ENCODE results near the gene TMEM132C. TPM values are rescaled to one million over a fixed set of nuclear protein-coding genes. Genes with fewer than 3 reads are reported as not detected.

Gene TMEM132C
- polyA plus RNA-seq, 12 donors: 0.84 to 35.0 (median 1.8) TPM; not detected in 2

DNA sequence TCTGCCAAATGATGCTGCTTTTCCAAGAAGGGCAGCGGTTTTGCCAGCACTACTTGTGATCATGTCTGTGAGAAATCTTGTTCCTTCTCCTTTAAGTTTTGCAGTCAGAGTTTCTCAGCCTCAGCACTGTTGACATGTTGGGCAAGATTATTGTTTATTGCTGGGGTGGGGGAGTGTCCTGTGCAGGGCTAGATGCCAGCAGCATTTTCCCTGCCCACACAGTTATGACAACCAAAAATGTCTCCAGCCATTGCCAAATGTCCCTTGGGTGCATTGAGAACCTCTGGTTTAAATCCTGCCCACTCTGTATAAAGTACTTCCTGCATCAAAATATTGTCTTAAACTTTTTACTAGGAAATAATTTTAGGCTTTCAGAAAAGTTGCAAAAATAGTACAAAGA lies 20.0 kb downstream of the TMEM132C start:
- no peak for DNase-seq

DNA sequence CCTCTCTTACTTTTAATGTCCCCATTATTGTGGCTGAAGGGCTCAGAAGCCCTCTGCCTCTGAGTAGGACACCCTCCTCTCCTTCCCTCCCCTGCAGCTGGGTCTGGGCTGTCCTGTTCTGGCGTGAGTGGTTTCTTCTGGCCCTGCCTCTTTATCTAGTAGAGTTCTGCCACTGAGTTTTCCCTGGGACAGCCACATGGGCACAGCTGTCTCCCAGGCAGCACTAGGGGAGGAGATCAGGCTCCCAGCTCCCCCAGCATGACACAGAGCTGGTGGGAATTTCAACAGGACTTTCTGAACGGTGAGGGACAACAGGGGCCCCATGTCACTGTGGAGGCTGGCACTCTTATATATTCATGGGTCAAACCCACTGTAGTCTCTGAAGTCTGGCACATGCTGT lies 21.4 kb downstream of the TMEM132C start:
- DNase-seq: no peak

DNA sequence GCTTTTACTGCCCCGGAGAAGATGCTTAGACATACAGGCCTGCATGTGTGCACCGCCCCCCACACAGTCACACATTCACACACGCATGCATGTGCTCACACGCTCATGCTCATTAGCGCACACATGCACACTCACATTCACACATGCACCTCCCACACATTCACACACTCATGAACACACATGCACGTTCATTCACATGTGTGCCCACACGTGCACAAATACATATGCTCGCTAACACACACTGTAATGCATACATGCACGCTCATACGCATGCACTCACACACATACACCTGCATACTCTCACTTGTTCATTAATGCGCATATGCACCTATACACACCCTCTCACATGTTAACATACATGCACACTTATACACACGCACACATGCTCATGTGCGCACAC lies 21.9 kb downstream of the TMEM132C start:
- no peak for DNase-seq

DNA sequence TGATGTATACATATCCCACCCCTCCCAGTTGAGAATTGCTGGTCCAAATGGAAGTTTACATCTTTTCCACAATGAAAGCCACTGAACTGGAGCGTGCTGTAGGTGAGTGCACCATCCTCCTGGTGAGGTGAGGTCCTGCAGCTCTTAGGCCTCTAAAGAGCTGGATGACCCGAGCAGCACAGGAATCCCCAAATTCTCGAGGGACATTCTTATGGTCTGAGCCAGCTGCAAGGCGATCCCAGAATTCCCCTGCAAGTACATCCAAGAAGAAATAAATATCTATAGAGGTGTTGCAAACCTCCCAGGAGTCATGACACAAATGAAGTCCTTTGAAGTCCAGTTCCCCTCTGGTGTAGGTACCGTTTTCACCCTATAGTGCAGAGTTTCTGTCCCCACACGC lies 24.0 kb downstream of the TMEM132C start:
- no peak for DNase-seq

DNA sequence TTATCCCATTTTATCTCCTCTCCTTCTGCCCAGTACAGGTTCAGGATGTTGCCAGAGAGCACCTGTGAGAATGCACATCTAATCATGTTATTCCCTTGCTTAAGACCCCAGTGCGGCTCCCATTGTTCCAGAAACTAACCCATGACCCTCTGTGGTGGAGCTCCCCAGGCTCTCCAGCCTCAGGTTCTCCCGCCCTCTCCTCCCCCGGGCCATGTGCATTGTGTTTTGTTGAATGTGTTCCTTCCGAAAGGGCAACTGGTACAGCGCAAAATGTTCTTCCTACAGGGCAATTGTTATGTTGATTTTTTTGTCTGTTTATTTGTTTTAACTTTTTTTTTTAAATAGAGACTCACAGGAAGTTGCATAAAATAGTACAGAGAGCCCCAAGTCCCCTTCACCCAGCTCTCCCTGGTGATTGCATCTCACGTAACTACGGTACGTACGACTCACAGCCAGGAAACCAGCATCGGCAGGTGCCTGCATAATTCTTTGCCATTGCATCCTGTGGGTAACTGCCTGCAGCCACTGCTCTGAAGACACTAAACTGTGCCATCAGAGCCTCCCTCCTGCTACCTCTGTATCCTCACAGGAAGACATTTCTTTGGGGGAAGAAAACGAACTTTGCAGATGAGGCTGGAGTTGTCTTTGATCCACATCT lies 31.2 kb downstream of the TMEM132C start:
- DNase-seq: no peak

DNA sequence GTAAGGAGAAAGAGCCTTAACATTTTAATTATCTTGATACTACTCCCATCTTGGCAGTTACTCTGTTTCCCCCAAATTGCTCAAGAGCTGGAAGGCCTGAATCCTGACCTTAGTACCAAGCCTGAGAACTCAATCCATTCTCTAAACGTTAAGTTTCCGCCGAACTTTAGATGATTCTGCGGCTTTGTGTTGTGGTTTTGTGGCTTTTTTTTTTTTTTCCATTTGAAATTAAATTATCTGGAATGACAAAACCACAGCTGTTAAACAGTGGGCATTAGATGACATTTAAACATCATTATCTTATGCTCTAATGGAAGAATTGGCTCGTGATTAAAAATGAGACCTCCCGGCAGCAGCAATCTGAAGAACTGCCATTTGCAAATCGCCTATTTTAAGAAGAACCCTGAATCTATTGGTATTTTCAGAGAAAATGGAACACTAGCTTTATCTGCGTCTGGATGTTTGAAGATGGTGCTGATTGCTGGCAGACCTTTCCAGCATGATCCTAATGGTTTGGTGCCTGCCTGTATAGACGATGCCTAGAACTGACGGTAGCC lies 38.4 kb downstream of the TMEM132C start:
- DNase-seq: no peak

DNA sequence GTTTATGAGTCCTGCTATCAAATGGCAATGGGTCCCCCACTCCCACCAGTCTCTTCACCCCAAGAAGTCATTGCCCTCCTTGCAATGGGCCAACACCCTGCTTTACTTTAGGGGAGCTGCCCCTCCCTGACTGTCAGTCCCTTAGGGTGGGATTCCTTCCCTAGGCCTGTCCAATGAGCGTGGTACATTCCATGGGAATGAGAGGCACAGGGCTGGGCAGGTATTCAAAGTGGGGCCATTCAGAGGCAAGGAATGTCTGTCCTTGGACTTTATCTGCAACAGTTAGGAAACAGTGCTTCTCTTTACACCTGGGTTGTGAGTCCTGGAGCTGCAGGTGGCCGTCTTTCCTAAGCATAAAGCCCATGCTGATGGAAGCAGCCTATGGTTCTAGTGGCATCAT lies 40.8 kb downstream of the TMEM132C start:
- DNase-seq: no peak

DNA sequence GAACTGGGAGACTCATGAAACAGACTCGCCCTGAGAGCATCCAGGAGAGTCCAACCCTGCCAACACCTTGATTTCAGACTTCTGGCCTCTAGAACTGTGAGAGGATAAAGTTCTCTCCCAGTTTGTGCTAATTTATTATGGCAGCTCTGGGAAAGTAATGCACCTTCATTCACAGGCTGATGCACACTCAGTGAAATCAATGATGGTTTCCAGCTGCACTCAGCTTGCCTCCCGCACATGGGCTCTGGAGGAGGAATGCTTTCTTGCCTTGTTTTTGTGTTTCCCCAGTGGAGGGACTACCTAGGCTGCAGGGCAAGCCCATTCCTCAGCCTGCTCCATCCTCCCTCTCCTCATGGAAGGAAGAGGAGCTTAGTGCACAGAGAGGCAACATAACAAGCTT lies 45.7 kb downstream of the TMEM132C start:
- DNase-seq: no peak

DNA sequence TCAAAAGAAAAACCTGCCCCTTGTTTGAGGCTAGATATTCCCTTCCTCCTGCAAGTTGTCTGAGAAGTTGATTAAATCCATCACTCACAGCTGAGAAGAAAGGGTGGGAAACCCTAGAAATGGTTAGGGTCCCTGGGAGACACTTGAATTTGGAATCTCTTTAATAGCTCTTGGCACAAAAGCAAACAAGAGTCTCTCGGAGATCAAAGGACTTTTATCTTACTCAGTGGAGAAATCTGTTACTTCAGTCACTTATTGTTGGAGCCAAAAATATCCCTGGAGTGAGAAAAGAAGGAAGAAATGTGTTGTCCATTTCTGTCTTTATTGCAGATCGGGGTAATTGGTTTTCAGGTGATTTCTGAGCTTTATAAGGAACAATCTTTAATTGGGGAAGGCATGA lies 47.0 kb downstream of the TMEM132C start:
- DNase-seq: no peak

DNA sequence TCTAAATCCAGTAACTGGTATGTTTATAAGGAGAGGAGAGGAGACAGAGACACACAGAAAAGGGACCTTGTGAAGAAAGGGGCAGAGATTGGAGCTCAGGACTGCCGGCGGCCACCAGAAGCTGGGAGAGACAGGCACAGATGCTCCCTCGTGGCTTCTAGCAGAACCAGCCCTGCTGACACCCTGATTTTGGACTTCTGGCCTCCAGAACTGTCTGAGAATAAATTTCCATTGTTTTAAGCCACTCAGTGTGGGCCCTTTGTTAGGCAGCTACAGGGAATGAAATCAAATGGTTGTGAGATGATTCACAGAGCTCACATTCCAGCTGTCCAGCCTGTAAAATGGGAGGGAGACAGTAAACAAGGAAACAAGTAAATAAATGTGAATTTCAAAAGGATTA lies 47.6 kb downstream of the TMEM132C start:
- DNase-seq: no peak

DNA sequence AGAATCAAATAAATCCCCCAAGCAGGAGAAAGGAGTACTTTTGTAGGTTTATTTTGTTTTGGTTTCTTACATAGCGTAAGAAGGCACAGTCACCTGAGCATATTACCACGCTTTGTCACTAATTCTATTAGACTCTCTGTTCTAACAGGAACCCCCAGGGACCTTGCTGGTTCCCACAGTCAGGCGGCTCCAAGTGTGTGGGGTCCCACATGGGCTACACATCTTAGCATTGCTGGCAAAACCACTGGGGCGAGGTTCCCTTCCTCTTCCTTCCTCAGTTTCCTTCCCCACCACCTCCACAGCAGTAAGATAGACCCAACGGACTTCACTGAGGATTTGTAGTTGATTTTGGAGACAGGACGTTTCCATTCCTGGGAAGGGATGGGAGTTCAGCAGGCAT lies 49.1 kb downstream of the TMEM132C start:
- DNase-seq: no peak

DNA sequence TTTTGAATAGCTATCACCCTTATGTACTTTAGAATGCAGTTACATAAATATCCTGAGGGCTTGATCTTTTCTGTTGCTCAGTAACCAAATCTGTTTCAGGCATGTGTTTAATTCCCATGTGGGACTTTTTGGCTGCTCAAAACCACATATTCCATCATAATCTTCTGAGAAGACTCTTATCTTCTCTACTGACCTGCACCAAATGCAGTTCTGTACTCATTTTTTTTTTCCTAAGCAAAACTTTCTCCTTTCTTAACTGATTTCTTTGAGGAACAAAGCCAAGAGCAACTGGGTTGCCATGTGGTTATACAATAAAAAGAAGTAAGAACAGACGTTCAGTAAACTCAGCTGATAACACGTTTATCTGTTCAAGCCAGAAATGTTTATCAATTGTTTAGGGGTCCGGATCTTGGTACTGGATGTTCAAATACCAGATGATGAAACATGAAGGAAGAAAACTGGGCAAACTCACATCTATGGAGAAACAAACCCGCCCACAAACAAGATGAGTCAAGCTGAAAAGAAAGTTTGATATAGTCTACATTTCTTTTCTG lies 50.1 kb downstream of the TMEM132C start:
- DNase-seq: no peak

DNA sequence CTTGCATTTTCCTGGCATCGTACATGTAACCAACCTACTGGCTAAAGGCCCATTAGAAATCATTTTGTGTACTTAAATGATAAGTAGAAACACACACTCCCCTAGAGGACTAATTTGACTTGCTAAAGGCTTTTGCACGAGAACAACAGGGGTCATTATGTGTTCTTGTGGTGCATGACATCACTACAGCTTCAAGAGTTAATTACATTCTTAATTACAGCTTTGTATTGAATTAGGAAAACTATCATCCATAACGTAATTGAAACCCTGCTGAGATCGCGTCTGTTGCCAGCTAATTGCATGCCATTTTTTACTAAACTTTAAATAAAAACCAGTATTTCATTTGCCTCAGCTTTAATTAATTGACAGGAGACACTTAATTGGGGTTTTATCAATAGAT lies 51.4 kb downstream of the TMEM132C start:
- no peak for DNase-seq

DNA sequence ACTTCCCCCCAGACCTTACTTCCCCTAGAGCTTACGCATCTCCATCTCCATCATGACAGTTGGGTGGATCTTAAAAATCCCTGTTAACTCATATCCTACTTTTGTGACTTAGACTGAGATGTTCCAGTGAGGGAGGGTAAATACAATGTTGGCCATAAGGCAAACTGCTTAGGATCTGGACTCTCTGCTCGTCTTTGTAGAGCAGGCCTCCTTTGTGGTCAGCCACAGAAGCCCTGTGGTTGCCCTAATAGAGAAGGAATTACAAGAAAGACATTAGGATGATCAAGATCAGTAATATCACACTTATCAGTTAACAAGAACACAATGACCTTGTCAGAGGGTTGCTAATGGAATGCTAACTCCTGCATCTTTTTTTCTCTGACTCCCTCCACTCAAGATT lies 52.0 kb downstream of the TMEM132C start:
- DNase-seq: no peak

DNA sequence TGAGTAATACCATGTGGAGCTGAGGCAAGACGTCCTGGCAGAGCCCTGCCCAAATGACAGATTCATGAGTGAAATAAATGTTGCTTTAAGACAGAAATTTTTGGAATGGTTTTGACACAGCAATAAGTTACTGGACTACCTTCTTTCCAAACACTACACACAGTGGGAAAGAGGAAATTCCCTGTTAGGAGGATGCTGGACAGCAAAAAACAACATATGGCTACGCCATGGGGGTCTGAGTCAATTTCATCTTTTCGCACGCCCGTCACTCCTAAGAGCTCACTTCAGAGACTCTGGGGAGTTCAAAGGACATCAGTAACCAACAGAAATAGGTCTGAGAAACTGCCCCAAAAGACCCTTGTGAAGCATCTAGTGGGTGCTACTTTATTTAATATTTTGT lies 55.4 kb downstream of the TMEM132C start:
- no peak for DNase-seq

DNA sequence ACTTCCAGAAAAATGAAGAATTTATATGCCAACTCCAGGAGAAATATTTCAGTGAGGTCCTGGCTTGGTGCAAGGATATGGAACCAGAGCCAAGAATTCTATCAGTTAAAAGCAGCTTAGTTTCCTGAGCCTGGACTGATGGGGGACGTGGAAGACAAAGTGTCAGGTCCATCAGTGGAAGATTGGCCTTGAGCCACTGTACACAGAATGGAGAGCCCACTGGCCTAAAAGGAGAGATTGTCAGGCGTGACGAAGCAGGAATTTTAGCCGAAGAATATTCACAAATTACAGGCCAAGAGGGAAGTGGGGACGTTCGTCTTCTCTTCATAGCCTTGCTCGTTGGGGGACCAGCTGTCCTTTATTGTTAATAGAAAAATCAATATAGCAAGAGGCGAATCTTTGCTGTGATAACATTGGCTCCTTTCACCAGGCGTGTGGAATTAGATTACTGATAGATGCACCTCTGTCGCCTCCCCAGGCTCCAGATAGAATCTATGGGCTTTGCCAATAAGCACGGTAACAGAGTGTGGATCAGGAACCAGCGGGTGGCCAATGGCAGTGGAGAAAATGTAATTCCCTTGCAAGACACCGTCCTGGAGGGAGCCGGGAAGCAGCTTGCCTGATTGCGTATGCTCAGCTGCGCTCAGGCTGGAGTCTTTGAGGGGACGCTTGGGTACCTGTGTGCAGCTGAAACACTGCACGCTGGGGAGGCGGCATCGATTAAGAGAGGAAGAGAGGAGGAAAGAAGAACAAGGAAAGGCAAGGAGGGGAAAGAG lies 56.4 kb downstream of the TMEM132C start:
- DNase-seq: no peak

DNA sequence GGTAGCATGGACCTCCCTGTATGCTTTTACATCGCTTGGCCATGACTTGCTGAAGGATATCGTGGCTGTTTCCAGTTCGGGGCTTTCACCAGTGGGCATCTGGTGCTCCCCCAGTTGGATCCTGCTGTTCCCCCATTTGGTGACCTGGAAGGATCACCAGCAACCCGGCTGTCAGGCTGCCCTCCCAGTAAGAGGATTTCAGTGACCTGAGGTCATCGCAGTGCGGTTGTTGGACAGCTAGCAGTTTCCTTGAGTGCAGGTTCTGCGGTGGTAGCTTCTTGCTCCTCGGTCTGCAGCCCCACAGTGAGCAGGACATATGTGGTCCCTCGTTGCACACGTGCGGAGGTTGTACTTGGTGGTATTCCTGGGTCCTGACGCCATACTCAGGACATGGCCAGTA lies 58.7 kb downstream of the TMEM132C start:
- DNase-seq: no peak

DNA sequence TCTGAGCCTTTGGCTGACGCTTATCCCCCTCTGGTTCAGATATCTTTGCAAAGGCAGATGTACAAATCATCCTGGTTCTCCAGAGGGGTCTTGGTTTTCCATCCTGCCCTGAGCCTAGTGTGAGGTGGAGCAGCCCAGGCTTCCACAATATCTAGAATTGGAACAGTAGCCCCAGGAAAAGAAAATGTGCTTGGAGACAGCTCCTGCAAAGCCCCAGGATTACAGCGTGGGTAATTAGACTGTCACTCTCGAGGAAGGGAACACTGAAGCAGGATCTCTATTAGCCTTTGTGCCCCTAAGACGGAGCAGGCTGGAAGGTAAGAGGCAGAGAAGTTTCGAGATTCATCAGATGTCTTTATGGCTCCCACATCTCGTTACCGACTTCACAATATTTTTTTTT lies 59.4 kb downstream of the TMEM132C start:
- no peak for DNase-seq

DNA sequence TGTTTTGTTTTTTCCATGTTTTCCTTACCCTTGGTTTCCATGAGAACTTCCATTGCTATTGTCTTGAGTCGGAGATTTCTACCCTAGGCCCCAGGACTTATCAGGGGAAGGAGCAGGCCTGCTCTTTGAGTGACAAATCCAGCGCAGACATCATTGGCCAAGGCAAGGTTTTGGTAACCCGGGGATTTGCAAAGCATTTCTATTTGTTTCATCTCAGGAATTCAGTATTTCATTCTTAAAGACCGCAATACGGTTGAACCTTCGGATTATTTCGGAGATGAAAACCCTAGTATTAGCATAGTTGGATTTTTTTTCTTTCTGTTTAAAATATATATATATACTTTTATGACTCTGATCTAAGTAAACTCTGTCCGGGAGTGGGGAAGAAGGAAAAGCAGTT lies 62.0 kb downstream of the TMEM132C start:
- DNase-seq: no peak

DNA sequence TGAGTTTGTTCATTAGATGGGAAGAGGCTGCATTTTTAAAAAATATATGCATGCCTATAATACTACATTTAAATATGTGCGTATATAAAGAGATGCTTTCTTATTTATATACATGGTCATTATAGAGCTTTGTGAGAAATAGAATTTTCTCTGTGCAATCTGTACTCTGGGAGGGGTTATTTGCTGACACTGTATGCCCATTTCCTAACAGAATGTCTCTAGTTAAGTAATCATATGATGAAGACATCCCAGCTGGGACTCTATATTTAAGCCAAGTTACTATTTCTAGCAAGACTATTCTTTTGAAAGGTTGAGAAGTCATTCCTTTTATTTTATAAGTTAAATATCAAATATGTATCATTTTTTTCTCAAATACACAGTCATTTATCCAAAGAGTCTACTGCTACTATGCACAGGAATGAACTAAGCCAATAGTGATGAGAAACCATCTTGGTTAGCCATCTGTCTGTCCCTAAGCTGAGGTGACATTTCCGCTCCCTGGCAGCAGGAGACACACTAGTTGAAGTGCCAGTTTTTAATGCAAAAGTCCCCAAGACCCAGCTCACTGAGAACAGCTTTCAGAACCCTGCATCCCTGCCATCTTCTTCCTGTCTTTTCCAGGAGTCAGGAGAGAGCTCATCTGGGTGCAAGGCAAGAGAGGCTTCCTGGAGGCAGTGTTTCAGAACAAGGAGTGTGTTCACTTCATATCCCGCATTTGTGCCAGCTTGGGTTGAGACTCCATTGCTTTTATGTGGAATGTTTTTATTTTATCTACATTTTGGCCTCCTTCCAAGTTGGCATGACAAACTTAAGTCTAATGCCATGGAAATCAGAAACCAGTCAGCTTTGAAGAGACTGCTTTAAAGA lies 69.5 kb downstream of the TMEM132C start:
- no peak for DNase-seq

DNA sequence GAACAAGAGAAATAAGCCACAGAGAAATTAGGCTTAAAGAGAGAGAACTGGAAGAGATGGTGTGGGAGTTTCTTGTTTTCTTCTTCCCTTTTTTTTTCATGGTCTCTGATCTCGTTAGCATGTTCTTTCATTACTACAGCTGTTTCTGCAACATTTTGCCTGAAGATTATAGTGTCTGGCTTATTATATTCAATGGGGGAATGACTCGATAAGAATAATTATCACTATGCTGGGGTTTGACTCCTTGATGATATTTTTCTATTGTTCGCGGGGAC lies 70.0 kb downstream of the TMEM132C start:
- DNase-seq: no peak

DNA sequence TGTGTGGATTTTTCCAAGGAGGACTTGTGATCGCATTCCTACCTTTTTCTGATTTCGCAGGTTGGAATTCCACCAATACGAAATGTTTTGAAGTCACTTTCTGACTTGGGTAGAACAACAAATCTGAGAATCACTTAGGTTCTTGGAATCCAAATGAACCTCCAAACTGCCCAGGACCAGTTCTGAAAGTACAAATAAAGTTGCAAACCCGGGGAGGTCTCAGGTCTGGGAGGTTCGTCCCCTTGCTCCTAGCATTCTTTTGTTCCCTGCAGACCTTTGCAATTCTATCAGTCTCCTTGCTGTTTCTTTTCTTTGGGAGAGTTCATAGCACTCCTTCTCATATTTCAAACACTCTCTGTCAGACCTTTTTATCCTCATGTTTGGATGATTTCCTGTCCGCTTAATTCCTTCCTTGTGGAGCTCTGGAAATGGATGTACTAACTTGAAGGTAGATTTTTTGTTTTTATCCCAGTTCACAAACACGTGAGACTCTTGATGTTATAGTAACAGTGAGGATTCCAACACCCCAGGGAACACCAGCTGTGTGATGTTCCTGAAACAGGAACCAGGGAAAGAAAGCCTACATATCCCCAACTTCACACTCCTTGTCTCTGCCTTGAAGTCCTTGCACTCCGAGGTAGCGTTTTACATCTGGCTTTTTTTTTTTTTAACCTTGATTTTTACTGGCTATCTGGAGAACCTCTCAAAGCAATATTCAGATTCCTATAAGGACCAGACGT lies 70.6 kb downstream of the TMEM132C start:
- no peak for DNase-seq
